Astrocyte of the cerebellum (primary cell): Measurements from ENCODE around the gene TMEM184B.

Experiments used
- DNase-seq: peaks from one replicate; pipeline ENCODE4 v3.0.0-alpha.2; 2011; ENCODE audit warnings: low read depth
- H3K4me3 ChIP-seq: 2 replicates; pipeline ENCODE4 v1.5.1; 2011; ENCODE audit warnings: mild to moderate bottlenecking, low read depth, low read length, moderate library complexity
- in situ Hi-C: cut with HindIII; loops from 2 replicates; pipeline ENCODE4 v1.10.0; 2017; ENCODE audit warnings: low sequenced_read_pairs
- TF ChIP-seq, protein P1 (sequence below): IDR thresholded peaks from 2 replicates; pipeline ENCODE4 v1.5.1; 2012; ENCODE audit warnings: low read length, low read depth, moderate library complexity, mild to moderate bottlenecking; ENCODE audit errors: missing control alignments

The TMEM184B gene

DNA sequence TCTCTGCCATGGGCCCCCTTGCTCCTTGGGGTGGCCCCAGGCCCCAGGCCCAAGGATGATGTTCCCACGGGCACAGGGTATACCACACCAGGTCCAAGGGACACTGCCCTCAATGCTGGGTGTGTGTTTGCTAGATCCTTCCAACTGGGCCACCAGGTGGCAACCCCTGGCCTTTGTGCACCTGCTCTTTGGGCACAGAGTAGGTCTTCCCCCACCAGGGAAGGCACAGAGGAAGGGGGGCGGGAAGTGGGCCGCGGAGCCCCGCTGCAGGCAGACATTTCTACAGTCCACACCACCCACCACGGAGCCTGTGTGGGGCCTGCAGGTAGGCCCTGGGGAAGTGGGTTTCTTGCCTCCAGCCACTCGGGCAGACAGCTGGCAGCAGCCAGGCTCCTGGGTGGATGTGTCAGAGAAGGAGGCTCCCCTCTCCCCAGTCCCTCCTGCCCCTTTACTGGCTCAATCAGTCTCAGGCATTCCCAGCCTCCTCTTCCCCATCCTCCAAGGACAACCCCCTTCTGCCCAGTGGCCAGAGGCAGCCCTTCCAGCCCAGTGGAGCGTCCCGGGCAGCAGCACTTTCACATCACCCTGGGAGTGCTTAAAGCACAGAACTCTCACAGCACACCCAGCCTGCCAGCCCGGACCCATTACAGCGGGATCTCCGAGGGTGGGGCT is 49.4 kb downstream of the TMEM184B start:
- no peak overlapping the region for H3K4me3 ChIP-seq
- in situ Hi-C loops = no loop called here
- TF ChIP-seq, protein P1, sequence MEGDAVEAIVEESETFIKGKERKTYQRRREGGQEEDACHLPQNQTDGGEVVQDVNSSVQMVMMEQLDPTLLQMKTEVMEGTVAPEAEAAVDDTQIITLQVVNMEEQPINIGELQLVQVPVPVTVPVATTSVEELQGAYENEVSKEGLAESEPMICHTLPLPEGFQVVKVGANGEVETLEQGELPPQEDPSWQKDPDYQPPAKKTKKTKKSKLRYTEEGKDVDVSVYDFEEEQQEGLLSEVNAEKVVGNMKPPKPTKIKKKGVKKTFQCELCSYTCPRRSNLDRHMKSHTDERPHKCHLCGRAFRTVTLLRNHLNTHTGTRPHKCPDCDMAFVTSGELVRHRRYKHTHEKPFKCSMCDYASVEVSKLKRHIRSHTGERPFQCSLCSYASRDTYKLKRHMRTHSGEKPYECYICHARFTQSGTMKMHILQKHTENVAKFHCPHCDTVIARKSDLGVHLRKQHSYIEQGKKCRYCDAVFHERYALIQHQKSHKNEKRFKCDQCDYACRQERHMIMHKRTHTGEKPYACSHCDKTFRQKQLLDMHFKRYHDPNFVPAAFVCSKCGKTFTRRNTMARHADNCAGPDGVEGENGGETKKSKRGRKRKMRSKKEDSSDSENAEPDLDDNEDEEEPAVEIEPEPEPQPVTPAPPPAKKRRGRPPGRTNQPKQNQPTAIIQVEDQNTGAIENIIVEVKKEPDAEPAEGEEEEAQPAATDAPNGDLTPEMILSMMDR = no peak
- no peak for DNase-seq

GRCh38 chr22:38222797-38223119 is 50.1 kb downstream of the TMEM184B start:
- no peak overlapping the region for H3K4me3 ChIP-seq
- TF ChIP-seq, protein P1 = no peak
- in situ Hi-C loops = no loop called here
- no peak for DNase-seq

GRCh38 chr22:38221908-38222796 is 50.7 kb downstream of the TMEM184B start:
- no peak for DNase-seq
- H3K4me3 ChIP-seq = no peak overlapping the region
- in situ Hi-C loops = no loop called here
- TF ChIP-seq, protein P1 = no peak

GRCh38 chr22:38221407-38221806 is 51.4 kb downstream of the TMEM184B start:
- H3K4me3 ChIP-seq = no peak overlapping the region
- TF ChIP-seq, protein P1 = no peak
- in situ Hi-C loops = no loop called here
- no peak for DNase-seq

DNA sequence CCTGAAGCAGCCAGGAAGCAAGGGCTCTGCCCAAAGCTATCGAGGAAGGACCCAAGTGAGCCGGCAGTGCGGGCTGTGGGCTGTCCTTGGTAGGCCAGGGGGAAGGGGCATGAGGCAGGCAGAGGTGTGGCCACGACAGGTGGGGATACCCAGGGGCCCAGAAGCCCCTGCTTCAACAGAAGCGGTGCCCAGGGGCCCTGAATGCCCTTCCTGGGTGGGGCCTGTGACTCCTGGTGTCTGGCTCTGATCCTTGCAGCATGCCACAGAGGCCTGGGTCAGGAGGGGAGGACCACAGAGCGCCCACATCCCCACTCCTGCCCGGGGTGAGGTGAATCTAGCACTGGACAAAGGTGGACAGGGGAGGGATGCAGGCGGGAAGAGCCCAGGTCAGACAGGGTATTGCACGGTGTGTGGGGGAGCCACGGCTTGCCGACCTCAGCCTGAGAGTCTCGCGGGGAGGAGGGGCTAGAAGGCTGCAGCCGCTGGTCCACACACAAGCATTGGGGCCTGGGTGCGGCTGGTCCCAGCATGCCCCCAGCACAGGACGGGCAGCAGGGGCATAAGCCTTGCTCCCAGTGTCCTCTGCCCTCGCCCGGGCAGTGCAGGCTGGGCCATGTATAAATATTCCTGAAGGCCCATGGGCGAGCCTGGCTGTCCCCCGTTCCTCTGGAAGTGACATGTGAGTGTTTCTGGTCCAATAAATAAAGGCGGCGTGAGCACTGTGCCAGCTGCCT is 52.0 kb downstream of the TMEM184B start:
- no peak for DNase-seq
- in situ Hi-C loops = no loop called here
- TF ChIP-seq, protein P1 = no peak
- H3K4me3 ChIP-seq = no peak overlapping the region

- H3K4me3 ChIP-seq = no peak overlapping the region
- TF ChIP-seq, protein P1 = no peak
- DNase-seq = no peak
- in situ Hi-C loops = no loop called here
Observed at GRCh38 chr22:38220163-38220562, 52.6 kb downstream of the TMEM184B start.
